Tibial nerve (tissue), 4 donors: ENCODE data around the gene GLRX2. TPM values are rescaled to one million over a fixed set of nuclear protein-coding genes. Genes with fewer than 3 reads are reported as not detected.

Experiments used
- DNase-seq, 2 donors: peaks; one replicate each; pipeline ENCODE4 v3.0.0-alpha.2; 2019; ENCODE audit warnings: low spot score in 2 of 2
- H3K27ac ChIP-seq, 4 donors: fragments of 200-600 bp; sonication (generic) in 3 of 4; one replicate each; pipeline ENCODE4 v1.5.1; 2017 to 2019; ENCODE audit warnings: mild to moderate bottlenecking in 1 of 4
- H3K27me3 ChIP-seq, 2 donors: fragments of 200-600 bp; sonication (generic) in 1 of 2; one replicate each; pipeline versions ENCODE4 v1.5.1 to v1.6.0; 2017 to 2019
- H3K36me3 ChIP-seq, 3 donors: fragments of 200-600 bp; sonication (generic); one replicate each; pipeline ENCODE4 v1.5.1; 2018 to 2019
- H3K4me1 ChIP-seq, 4 donors: fragments of 200-600 bp; sonication (generic) in 3 of 4; one replicate each; pipeline ENCODE4 v1.5.1; 2017 to 2019
- H3K4me3 ChIP-seq, 4 donors: fragments of 200-600 bp; sonication (generic) in 3 of 4; one replicate each; pipeline ENCODE4 v1.5.1; 2017 to 2019; ENCODE audit warnings: mild to moderate bottlenecking in 1 of 4, moderate library complexity in 1 of 4
- H3K9me3 ChIP-seq, 4 donors: fragments of 200-600 bp; sonication (generic) in 3 of 4; one replicate each; pipeline ENCODE4 v1.5.1; 2017 to 2019
- CTCF ChIP-seq, 5 experiments: fragments of 200-600 bp in 3 of 5; fragments of 450-650 bp in 2 of 5; sonication (generic) in 3 of 5; IDR thresholded peaks; one replicate each; pipeline ENCODE4 v1.5.1; 2016 to 2019; ENCODE audit warnings: antibody characterized with exemption in 5 of 5, mild to moderate bottlenecking in 3 of 5, moderate library complexity in 2 of 5
- EP300 ChIP-seq, 2 donors: sonication (generic); formaldehyde crosslinking; IDR thresholded peaks; one replicate each; pipeline ENCODE4 v1.6.1; 2017; ENCODE audit warnings: antibody characterized with exemption in 2 of 2, mild to moderate bottlenecking in 1 of 2
- POLR2A ChIP-seq, 2 donors: fragments of 450-650 bp; IDR thresholded peaks; one replicate each; pipeline ENCODE4 v1.6.1; 2017; ENCODE audit warnings: antibody characterized with exemption in 2 of 2, mild to moderate bottlenecking in 2 of 2, moderate library complexity in 2 of 2
- WGBS, 2 donors: methylation state at CpG; one replicate each; pipeline ENCODE4 v1.1.5; 2018; 5-methylcytosine and 5-hydroxymethylcytosine counted together
- total RNA-seq, 4 donors: library from RNA; depleted of rRNA; stranded (reverse); fragments of >200 nt; gene quantifications; one replicate each; pipeline ENCODE4 v1.1.0, GENCODE V29; 2016

GLRX2 gene
- total RNA-seq, 4 donors from 2014 or later: 3.9 to 8.3 (median 4.8) TPM

DNA sequence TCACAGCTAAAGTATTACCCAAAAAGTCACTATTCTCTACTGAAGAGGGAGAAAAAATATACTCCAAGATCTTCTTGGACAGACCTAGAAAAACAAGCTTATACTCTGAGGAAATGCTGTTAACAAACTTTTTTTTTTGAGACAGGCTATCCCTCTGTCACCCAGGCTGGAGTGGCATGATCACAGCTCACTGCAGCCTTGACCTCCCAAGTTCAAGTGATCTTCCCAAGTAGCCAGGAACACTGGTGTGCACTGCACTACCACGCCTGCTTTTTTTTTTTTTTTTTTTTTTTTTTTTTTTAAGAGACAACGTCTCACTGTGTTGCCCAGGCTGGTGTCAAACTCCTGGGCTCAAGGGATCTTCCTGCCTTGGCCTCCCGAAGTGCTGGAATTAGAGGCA lies 17.3 kb downstream of the GLRX2 start:
- Histone ChIP-seq H3K36me3 (peaks cover 0 to 50% (median under 1%) of the 10 kb centered on the region in 3 donors), H3K27ac (no peak overlapping the region), H3K4me3 (no peak overlapping the region), H3K9me3 (no peaks in the 10 kb centered on the region), H3K4me1 (peaks cover 0 to 6% (median 0%) of the 10 kb centered on the region in 4 donors), H3K27me3 (no peaks in the 10 kb centered on the region)
- WGBS, 2 donors: 50 to 54% methylated on average over 3 of the region's 3 CpGs
- TF ChIP-seq CTCF (IDR thresholded peaks at IDR 0.05) (no peak), EP300 (IDR thresholded peaks at IDR 0.05) (no peak), POLR2A (IDR thresholded peaks at IDR 0.05) (no peak)
- DNase-seq: no peak

DNA sequence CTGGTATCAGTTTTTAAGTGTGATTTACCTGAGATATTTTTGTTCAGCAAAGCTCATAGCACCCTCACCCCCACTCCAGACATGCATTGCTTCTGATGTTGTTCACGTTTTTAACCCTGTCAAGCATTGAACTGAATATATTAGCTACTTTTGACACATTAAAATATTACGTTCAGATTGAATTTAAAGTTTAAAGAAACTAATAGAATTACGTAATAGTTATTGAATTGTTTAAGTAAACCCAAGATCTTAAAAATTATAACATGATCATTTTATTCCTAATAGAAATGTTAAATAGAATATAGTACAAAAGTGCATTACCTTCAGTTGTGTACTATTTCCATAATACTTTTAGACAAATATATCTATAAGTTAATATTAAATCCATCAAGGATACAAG lies 18.9 kb downstream of the GLRX2 start:
- H3K36me3 ChIP-seq: peaks cover 0 to 61% (median 7%) of the 10 kb centered on the region in 3 donors
- H3K27me3 ChIP-seq: no peaks in the 10 kb centered on the region
- H3K4me3 ChIP-seq: no peak overlapping the region
- no peaks in the 10 kb centered on the region for H3K9me3 ChIP-seq
- no peak overlapping the region for H3K27ac ChIP-seq
- DNase-seq: no peak
- no peak for TF ChIP-seq POLR2A (IDR thresholded peaks at IDR 0.05)
- TF ChIP-seq CTCF (IDR thresholded peaks at IDR 0.05): no peak
- no peak for TF ChIP-seq EP300 (IDR thresholded peaks at IDR 0.05)
- peaks cover 0 to 6% (median 0%) of the 10 kb centered on the region in 4 donors for H3K4me1 ChIP-seq
- 86 to 95% methylated on average over 3 of the region's 3 CpGs for WGBS, 2 donors

GRCh38 chr1:193085263-193085662 lies 20.0 kb downstream of the GLRX2 start:
- Histone ChIP-seq H3K4me1 (peaks cover 0 to 6% (median 0%) of the 10 kb centered on the region in 4 donors), H3K27me3 (no peaks in the 10 kb centered on the region), H3K4me3 (no peak overlapping the region), H3K27ac (no peak overlapping the region), H3K36me3 (peaks cover 0 to 69% (median 7%) of the 10 kb centered on the region in 3 donors), H3K9me3 (no peaks in the 10 kb centered on the region)
- TF ChIP-seq EP300 (IDR thresholded peaks at IDR 0.05) (no peak), CTCF (IDR thresholded peaks at IDR 0.05) (no peak), POLR2A (IDR thresholded peaks at IDR 0.05) (no peak)
- WGBS, 2 donors: 74 to 77% methylated on average over 1 of the region's 1 CpG
- DNase-seq: no peak

DNA sequence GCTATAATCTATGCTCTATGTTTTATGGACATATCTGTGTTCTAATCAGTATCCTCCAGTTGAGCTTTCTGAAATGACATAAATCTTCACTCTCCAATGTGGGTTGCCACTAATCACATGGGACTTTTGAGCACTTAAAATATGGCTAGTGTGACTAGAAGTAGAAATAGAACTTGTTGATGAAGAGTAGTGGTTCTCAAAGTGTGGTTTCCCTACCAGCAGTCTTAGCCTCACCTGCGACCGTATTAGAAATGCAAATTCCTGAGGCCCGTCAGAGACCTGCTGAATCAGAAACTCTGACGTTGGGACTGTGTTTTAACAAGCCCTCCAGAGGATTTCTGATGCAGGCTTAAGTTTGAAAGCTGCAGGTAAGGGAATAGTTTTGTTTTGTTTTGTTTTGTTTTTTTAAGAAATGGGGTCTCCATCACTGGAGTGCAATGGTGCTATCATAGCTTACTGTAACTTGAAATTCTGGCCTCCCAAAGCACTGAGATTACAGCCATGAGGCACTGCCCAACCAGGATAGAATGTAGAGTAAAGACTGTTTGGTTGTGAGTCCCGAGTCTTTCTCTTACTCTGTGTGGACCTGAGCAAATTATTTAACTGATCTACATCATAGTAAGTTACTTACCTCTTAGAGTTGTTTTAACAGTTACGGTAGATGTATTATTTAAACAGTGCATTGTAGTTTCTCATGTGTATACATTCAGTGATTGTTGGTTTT lies 21.7 kb downstream of the GLRX2 start:
- H3K4me1 ChIP-seq: peaks cover 0 to 6% (median 0%) of the 10 kb centered on the region in 4 donors
- H3K27me3 ChIP-seq: no peaks in the 10 kb centered on the region
- no peak overlapping the region for H3K4me3 ChIP-seq
- 89% methylated on average over 6 of the region's 6 CpGs for WGBS, 2 donors
- H3K9me3 ChIP-seq: no peaks in the 10 kb centered on the region
- DNase-seq: no peak
- H3K27ac ChIP-seq: no peak overlapping the region
- TF ChIP-seq CTCF (IDR thresholded peaks at IDR 0.05) (no peak), EP300 (IDR thresholded peaks at IDR 0.05) (no peak), POLR2A (IDR thresholded peaks at IDR 0.05) (no peak)
- H3K36me3 ChIP-seq: peaks cover 0 to 76% (median 13%) of the 10 kb centered on the region in 3 donors

- no peaks in the 10 kb centered on the region for H3K9me3 ChIP-seq
- no peak for DNase-seq
- H3K27me3 ChIP-seq: no peaks in the 10 kb centered on the region
- H3K4me3 ChIP-seq: no peak overlapping the region
- WGBS, 2 donors: 92 to 95% methylated on average over 3 of the region's 3 CpGs
- H3K36me3 ChIP-seq: peaks cover 0 to 70% (median 13%) of the 10 kb centered on the region in 3 donors
- no peak overlapping the region for H3K27ac ChIP-seq
- TF ChIP-seq EP300 (IDR thresholded peaks at IDR 0.05): no peak
- TF ChIP-seq POLR2A (IDR thresholded peaks at IDR 0.05): no peak
- no peaks in the 10 kb centered on the region for H3K4me1 ChIP-seq
These were observed 26.0 kb downstream of the GLRX2 start for GRCh38 chr1:193079187-193079586.
